ENCODE measurements around the gene MRPL48. TPM values are rescaled to one million over a fixed set of nuclear protein-coding genes. Genes with fewer than 3 reads are reported as not detected.

The MRPL48 gene
- polyA plus RNA-seq, 1 of the 3 experiments (the other 2 are of a cell fraction): 29.2 TPM

- POLR2A ChIA-PET: interaction anchor here (0.6 kb wide), 1 partner anchor 365 kb away, joined by 4 read pairs; no protein-coding TSS in a partner anchor
- whole genome bisulfite sequencing (ENCODE audit: low lambda C conversion rate): 96% methylated on average over 3 of the region's 3 CpGs
- no peaks in the 10 kb centered on the region for H3F3A ChIP-seq (replicated peaks; ENCODE audit: insufficient read depth)
- H3K9me2 ChIP-seq: no peaks in the 10 kb centered on the region
- peaks cover 0 to 2% of the 10 kb centered on the region in 2 experiments for H3K36me3 ChIP-seq (replicated peaks in 1 of 2; ENCODE audit: control insufficient read depth in 1 of 2, insufficient read depth in 2 of 2, low read length in 1 of 2)
- no peak overlapping the region for H3K9ac ChIP-seq
- DNase-seq: no peak
- H3K9me3 ChIP-seq: no peaks in the 10 kb centered on the region
- no peaks in the 10 kb centered on the region; a peak in 1 of 4 replicates for H3K4me1 ChIP-seq (ENCODE audit: control insufficient read depth in 1 of 2, insufficient read depth in 2 of 2, low read depth in 1 of 2, low read length in 1 of 2)
- no peak overlapping the region for H3K4me2 ChIP-seq
- no peak overlapping the region for H2AFZ ChIP-seq (ENCODE audit: low read depth)
- H3K27me3 ChIP-seq (ENCODE audit: insufficient read depth): no peaks in the 10 kb centered on the region
- H4K20me1 ChIP-seq (ENCODE audit: insufficient read depth): no peaks in the 10 kb centered on the region
- no peak overlapping the region for H3K4me3 ChIP-seq (ENCODE audit: low read depth in 2 of 2, low read length in 1 of 2)
- no peaks in the 10 kb centered on the region for H3K79me2 ChIP-seq (ENCODE audit: insufficient read depth)
- CTCF ChIA-PET: no interaction called here
- no peak for TF ChIP-seq RFX5 (IDR thresholded peaks at IDR 0.05; ENCODE audit: low read length)
- no peak for TF ChIP-seq YY1 (IDR thresholded peaks at IDR 0.05; ENCODE audit: low read depth)
- TF ChIP-seq USF2 (IDR thresholded peaks at IDR 0.05; ENCODE audit: borderline replicate concordance, low read depth, low read length): no peak
- TF ChIP-seq RCOR1 (IDR thresholded peaks at IDR 0.05; ENCODE audit: low read length): no peak
- TF ChIP-seq GABPA (IDR thresholded peaks at IDR 0.05; ENCODE audit: low read depth): no peak
- no peak for TF ChIP-seq GATA2 (CRISPR knock-in tag; IDR thresholded peaks at IDR 0.05)
- no peak for TF ChIP-seq PBX3 (IDR thresholded peaks at IDR 0.05)
- TF ChIP-seq FOXJ3 (CRISPR knock-in tag; IDR thresholded peaks at IDR 0.05): no peak
- no peak for TF ChIP-seq IRF3 (IDR thresholded peaks at IDR 0.05; ENCODE audit: low read depth, low read length)
- TF ChIP-seq RXRA (IDR thresholded peaks at IDR 0.05; ENCODE audit: borderline replicate concordance, low read depth): no peak
- TF ChIP-seq ELF1 (IDR thresholded peaks at IDR 0.05): no peak
- no peak for TF ChIP-seq ZBTB33 (IDR thresholded peaks at IDR 0.05; ENCODE audit: borderline replicate concordance, low read depth)
- TF ChIP-seq CTCF (IDR thresholded peaks at IDR 0.05): no peak
- no peak for TF ChIP-seq MEF2A (IDR thresholded peaks at IDR 0.05; ENCODE audit: borderline replicate concordance, low read depth)
- no peak for TF ChIP-seq TEAD4 (IDR thresholded peaks at IDR 0.05; ENCODE audit: borderline replicate concordance, insufficient read depth)
- no peak for TF ChIP-seq EZH2phosphoT487 (IDR thresholded peaks at IDR 0.05; ENCODE audit: borderline replicate concordance, low read depth)
- no peak overlapping the region for H3K27ac ChIP-seq (ENCODE audit: low read depth in 2 of 2, low read length in 1 of 2)
These were observed 63.5 kb downstream of the MRPL48 start for GRCh38 chr11:73851046-73851764.
